Iris pigment epithelial cell (primary cell): Measurements from ENCODE around the gene OIT3.

Experiments used
- DNase-seq: peaks from one replicate; pipeline ENCODE4 v3.0.0-alpha.2; 2011; ENCODE audit warnings: low read depth

OIT3 gene

GRCh38 chr10:72952642-72953158, 59.2 kb downstream of the OIT3 start:
- DNase-seq = no peak

- no peak for DNase-seq
Observed at GRCh38 chr10:72953687-72954086, 60.1 kb downstream of the OIT3 start.

- DNase-seq = no peak
Observed at GRCh38 chr10:72954230-72954595, 60.7 kb downstream of the OIT3 start.

DNA sequence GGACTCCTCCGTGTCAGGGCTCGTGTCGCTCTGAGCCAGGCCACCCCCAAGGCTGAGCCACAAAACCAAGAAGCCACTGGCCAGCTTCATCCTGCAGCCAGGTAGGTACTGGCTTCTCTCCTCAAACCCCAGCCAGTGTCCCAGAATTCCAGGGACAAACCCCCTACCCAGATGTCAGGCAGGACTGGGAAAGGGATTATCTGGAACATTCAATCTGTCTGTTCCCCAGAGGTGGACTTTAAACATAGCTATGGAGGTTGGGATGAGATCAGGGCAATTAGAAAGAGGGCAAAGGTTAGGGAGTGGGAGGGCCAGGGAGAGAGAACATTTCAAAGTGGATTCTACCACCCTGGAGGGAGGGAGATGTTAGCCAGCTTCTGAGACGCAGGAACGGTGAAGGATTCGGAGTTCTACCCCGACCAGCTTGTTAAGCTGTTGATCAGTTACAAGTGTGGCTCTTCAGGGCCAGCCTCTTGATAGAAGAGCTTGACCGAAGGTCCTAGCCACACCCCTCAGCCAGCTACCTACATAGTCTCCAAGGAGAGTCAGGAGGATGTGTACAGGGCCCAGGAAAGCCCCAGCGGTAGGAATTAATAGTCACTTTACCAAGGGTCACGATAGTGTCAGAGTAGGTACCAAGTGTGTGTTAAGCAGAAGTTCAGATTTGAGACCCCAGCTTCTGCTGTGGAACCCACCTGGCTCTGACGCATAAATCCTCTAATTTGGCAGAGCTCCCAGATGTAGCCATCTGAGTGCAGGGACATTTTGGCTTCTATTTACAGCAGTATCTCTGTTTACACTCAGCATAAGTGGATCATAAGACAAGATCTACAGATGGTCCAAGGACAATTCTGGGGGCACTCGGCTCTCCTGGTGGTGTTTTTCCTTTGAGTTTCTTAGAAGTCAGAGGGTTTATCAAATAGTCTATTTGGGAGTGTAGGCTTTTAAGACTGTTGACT, 61.3 kb downstream of the OIT3 start, which contains the start of gene PLA2G12B:
PLA2G12B (minus strand) TSS at position 211 of the 959 bp plus-strand sequence; CDS start at position 90, 121 bp downstream.
- no peak for DNase-seq

GRCh38 chr10:72956001-72956400, 62.5 kb downstream of the OIT3 start:
- DNase-seq = no peak

- no peak for DNase-seq
Observed at GRCh38 chr10:72976886-72977285, 83.3 kb downstream of the OIT3 start.

GRCh38 chr10:72979709-72980108, 86.2 kb downstream of the OIT3 start:
- no peak for DNase-seq

DNA sequence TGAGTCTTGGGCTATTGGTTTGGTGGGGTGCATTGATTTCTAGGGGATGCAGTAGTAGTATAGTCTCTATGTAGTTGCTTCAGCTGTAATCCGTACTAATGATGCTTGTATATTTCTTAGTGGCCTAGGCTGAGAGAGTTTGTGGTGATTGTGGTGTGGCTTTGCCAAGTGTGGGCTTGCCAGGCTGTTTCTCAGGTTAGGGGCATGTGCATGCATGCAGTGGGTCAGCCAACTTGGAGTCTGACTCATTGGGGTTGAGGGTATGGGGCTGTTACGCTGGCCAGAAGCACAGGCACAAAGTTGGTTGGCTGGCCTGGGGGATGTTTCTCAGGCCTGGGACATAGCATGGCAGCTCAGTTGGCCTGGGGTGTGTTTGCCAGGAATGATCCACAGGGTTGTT, 86.8 kb downstream of the OIT3 start:
- no peak for DNase-seq

GRCh38 chr10:72981028-72981881, 87.7 kb downstream of the OIT3 start:
- no peak for DNase-seq

GRCh38 chr10:72981882-72982529, 88.5 kb downstream of the OIT3 start:
- DNase-seq = peak; percentile 8
